ENCODE results near the gene GNAQ.

The GNAQ gene

GRCh38 chr9:77848897-77849296, 182.7 kb downstream of the GNAQ start:
- Histone ChIP-seq H3K27me3 (replicated peaks in 2 of 5; ENCODE audit: control insufficient read depth in 4 of 5, insufficient read depth in 5 of 5, low read length in 4 of 5) (no peaks in the 10 kb centered on the region), H3K4me3 (ENCODE audit: control insufficient read depth in 1 of 7, extremely low read depth in 1 of 7, insufficient read depth in 4 of 7, low read depth in 2 of 7, low read length in 6 of 7) (no peak overlapping the region), H3K27ac (ENCODE audit: insufficient read depth in 1 of 2, low read depth in 1 of 2, low read length in 2 of 2, poor library complexity in 1 of 2, severe bottlenecking in 2 of 2) (no peak overlapping the region), H3K4me1 (ENCODE audit: control extremely low read depth in 1 of 4, control insufficient read depth in 4 of 4, insufficient read depth in 4 of 4, low read length in 3 of 4) (peaks cover 6 to 61% (median 31%) of the 10 kb centered on the region in 4 experiments), H3K36me3 (ENCODE audit: control insufficient read depth in 4 of 4, insufficient read depth in 4 of 4, low read length in 3 of 4) (peaks cover 2 to 38% (median 6%) of the 10 kb centered on the region in 4 experiments), H3K9me3 (ENCODE audit: control extremely low read depth in 1 of 5, control insufficient read depth in 4 of 5, insufficient read depth in 2 of 5, low read depth in 1 of 5, low read length in 4 of 5) (no peaks in the 10 kb centered on the region)
- CTCF ChIA-PET: interaction anchor here (1.3 to 1.8 kb wide), 4 partner anchors 11 to 273 kb away, joined by 3 to 5 read pairs (median 4); no protein-coding TSS in a partner anchor
- POLR2A ChIA-PET: no interaction called here
- DNase-seq: peak in 1 of 3 donors; percentile 35
- 94% methylated on average over 6 of the region's 6 CpGs for WGBS (ENCODE audit: insufficient coverage)

- ChIA-PET POLR2A (no interaction called here), CTCF (interaction anchor here (1.0 to 1.8 kb wide), 7 partner anchors 10 to 273 kb away, joined by 3 to 5 read pairs (median 3); no protein-coding TSS in a partner anchor)
- Histone ChIP-seq H3K4me3 (ENCODE audit: control insufficient read depth in 1 of 7, extremely low read depth in 1 of 7, insufficient read depth in 4 of 7, low read depth in 2 of 7, low read length in 6 of 7) (no peak overlapping the region), H3K27me3 (replicated peaks in 2 of 5; ENCODE audit: control insufficient read depth in 4 of 5, insufficient read depth in 5 of 5, low read length in 4 of 5) (no peaks in the 10 kb centered on the region), H3K9me3 (ENCODE audit: control extremely low read depth in 1 of 5, control insufficient read depth in 4 of 5, insufficient read depth in 2 of 5, low read depth in 1 of 5, low read length in 4 of 5) (no peaks in the 10 kb centered on the region), H3K4me1 (ENCODE audit: control extremely low read depth in 1 of 4, control insufficient read depth in 4 of 4, insufficient read depth in 4 of 4, low read length in 3 of 4) (peaks cover 6 to 56% (median 30%) of the 10 kb centered on the region in 4 experiments), H3K27ac (ENCODE audit: insufficient read depth in 1 of 2, low read depth in 1 of 2, low read length in 2 of 2, poor library complexity in 1 of 2, severe bottlenecking in 2 of 2) (no peak overlapping the region), H3K36me3 (ENCODE audit: control insufficient read depth in 4 of 4, insufficient read depth in 4 of 4, low read length in 3 of 4) (peaks cover 2 to 38% (median 6%) of the 10 kb centered on the region in 4 experiments)
- no peak for DNase-seq
- 100% methylated on average over 2 of the region's 2 CpGs for WGBS (ENCODE audit: insufficient coverage)
Observed at GRCh38 chr9:77848404-77848803, 183.2 kb downstream of the GNAQ start.

DNA sequence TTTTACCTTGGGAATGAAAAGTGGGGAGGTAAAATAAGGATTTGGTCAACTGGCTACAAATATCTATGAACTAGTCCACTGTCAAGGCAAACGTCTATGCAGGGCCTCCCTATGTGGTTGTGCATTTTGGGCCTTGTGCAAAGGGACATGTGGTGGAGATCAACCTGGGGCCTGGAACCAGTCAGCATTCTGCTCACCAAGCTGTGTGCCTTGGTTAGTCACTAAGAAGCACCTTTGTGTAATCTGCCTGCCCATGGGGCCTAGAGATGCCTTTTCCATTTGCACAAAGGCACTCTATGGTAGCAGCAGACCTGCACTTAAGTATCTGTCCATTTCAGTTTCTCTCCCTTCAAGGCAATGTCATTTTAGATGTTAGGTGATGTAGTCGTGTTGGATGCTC, 184.0 kb downstream of the GNAQ start:
- DNase-seq: peak in 1 of 3 donors; percentile 41

GRCh38 chr9:77847059-77847499, 184.5 kb downstream of the GNAQ start:
- whole genome bisulfite sequencing (ENCODE audit: insufficient coverage): 46% methylated on average over 7 of the region's 8 CpGs
- CTCF ChIA-PET: interaction anchor here (1.0 to 1.5 kb wide), 4 partner anchors 8 to 21 kb away, joined by 3 to 4 read pairs (median 4); no protein-coding TSS in a partner anchor

More for the DNA sequence above, 184.0 kb downstream of the GNAQ start:
- Histone ChIP-seq H3K27ac (ENCODE audit: insufficient read depth in 1 of 2, low read depth in 1 of 2, low read length in 2 of 2, poor library complexity in 1 of 2, severe bottlenecking in 2 of 2) (no peak overlapping the region), H3K4me1 (ENCODE audit: control extremely low read depth in 1 of 4, control insufficient read depth in 4 of 4, insufficient read depth in 4 of 4, low read length in 3 of 4) (peaks cover 6 to 48% (median 30%) of the 10 kb centered on the region in 4 experiments), H3K27me3 (replicated peaks in 2 of 5; ENCODE audit: control insufficient read depth in 4 of 5, insufficient read depth in 5 of 5, low read length in 4 of 5) (no peaks in the 10 kb centered on the region), H3K9me3 (ENCODE audit: control extremely low read depth in 1 of 5, control insufficient read depth in 4 of 5, insufficient read depth in 2 of 5, low read depth in 1 of 5, low read length in 4 of 5) (no peaks in the 10 kb centered on the region), H3K36me3 (ENCODE audit: control insufficient read depth in 4 of 4, insufficient read depth in 4 of 4, low read length in 3 of 4) (peaks cover 2 to 38% (median 6%) of the 10 kb centered on the region in 4 experiments), H3K4me3 (ENCODE audit: control insufficient read depth in 1 of 7, extremely low read depth in 1 of 7, insufficient read depth in 4 of 7, low read depth in 2 of 7, low read length in 6 of 7) (peak overlapping the region in 1 of 7 experiments; percentile 6)
- 17% methylated on average over 1 of the region's 2 CpGs for WGBS (ENCODE audit: insufficient coverage)
- ChIA-PET CTCF (interaction anchor here (1.0 to 1.8 kb wide), 6 partner anchors 8 to 20 kb away, joined by 3 to 5 read pairs (median 4); no protein-coding TSS in a partner anchor), POLR2A (interaction anchor here (0.6 kb wide), 1 partner anchor 130 kb away, joined by 3 read pairs; no protein-coding TSS in a partner anchor)

GRCh38 chr9:77844415-77844814, 187.2 kb downstream of the GNAQ start:
- DNase-seq: no peak
- H3K4me3 ChIP-seq (ENCODE audit: control insufficient read depth in 1 of 7, extremely low read depth in 1 of 7, insufficient read depth in 4 of 7, low read depth in 2 of 7, low read length in 6 of 7): no peak overlapping the region
- no peak overlapping the region for H3K27ac ChIP-seq (ENCODE audit: insufficient read depth in 1 of 2, low read depth in 1 of 2, low read length in 2 of 2, poor library complexity in 1 of 2, severe bottlenecking in 2 of 2)
- H3K9me3 ChIP-seq (ENCODE audit: control extremely low read depth in 1 of 5, control insufficient read depth in 4 of 5, insufficient read depth in 2 of 5, low read depth in 1 of 5, low read length in 4 of 5): no peaks in the 10 kb centered on the region
- no peaks in the 10 kb centered on the region for H3K27me3 ChIP-seq (replicated peaks in 2 of 5; ENCODE audit: control insufficient read depth in 4 of 5, insufficient read depth in 5 of 5, low read length in 4 of 5)
- peaks cover 6 to 44% (median 27%) of the 10 kb centered on the region in 4 experiments for H3K4me1 ChIP-seq (ENCODE audit: control extremely low read depth in 1 of 4, control insufficient read depth in 4 of 4, insufficient read depth in 4 of 4, low read length in 3 of 4)
- CTCF ChIA-PET: interaction anchor here (1.7 kb wide), 1 partner anchor 178 kb away, joined by 3 read pairs; no protein-coding TSS in a partner anchor
- WGBS (ENCODE audit: insufficient coverage): no CpG with 5 or more reads among the region's 4 CpGs
- H3K36me3 ChIP-seq (ENCODE audit: control insufficient read depth in 4 of 4, insufficient read depth in 4 of 4, low read length in 3 of 4): peaks cover 0 to 23% (median under 1%) of the 10 kb centered on the region in 4 experiments
- POLR2A ChIA-PET: interaction anchor here (1.0 kb wide), 1 partner anchor 188 kb away, joined by 3 read pairs; no protein-coding TSS in a partner anchor

More at GRCh38 chr9:77847059-77847499, 184.5 kb downstream of the GNAQ start:
- Histone ChIP-seq H3K4me3 (ENCODE audit: control insufficient read depth in 1 of 7, extremely low read depth in 1 of 7, insufficient read depth in 4 of 7, low read depth in 2 of 7, low read length in 6 of 7) (peak overlapping the region in 1 of 7 experiments; percentile 6), H3K36me3 (ENCODE audit: control insufficient read depth in 4 of 4, insufficient read depth in 4 of 4, low read length in 3 of 4) (peaks cover 2 to 38% (median 6%) of the 10 kb centered on the region in 4 experiments), H3K4me1 (ENCODE audit: control extremely low read depth in 1 of 4, control insufficient read depth in 4 of 4, insufficient read depth in 4 of 4, low read length in 3 of 4) (peaks cover 6 to 44% (median 27%) of the 10 kb centered on the region in 4 experiments), H3K27ac (ENCODE audit: insufficient read depth in 1 of 2, low read depth in 1 of 2, low read length in 2 of 2, poor library complexity in 1 of 2, severe bottlenecking in 2 of 2) (no peak overlapping the region), H3K9me3 (ENCODE audit: control extremely low read depth in 1 of 5, control insufficient read depth in 4 of 5, insufficient read depth in 2 of 5, low read depth in 1 of 5, low read length in 4 of 5) (no peaks in the 10 kb centered on the region), H3K27me3 (replicated peaks in 2 of 5; ENCODE audit: control insufficient read depth in 4 of 5, insufficient read depth in 5 of 5, low read length in 4 of 5) (no peaks in the 10 kb centered on the region)
- peak in 1 of 3 donors; percentile 28 for DNase-seq
- POLR2A ChIA-PET: no interaction called here

GRCh38 chr9:77843871-77844155, 187.8 kb downstream of the GNAQ start:
- ChIA-PET CTCF (interaction anchor here (0.7 to 1.7 kb wide), 3 partner anchors 91 to 192 kb away, joined by 3 read pairs; no protein-coding TSS in a partner anchor), POLR2A (no interaction called here)
- no peak overlapping the region for H3K27ac ChIP-seq (ENCODE audit: insufficient read depth in 1 of 2, low read depth in 1 of 2, low read length in 2 of 2, poor library complexity in 1 of 2, severe bottlenecking in 2 of 2)
- no peak for DNase-seq
- no peaks in the 10 kb centered on the region for H3K27me3 ChIP-seq (replicated peaks in 2 of 5; ENCODE audit: control insufficient read depth in 4 of 5, insufficient read depth in 5 of 5, low read length in 4 of 5)
- no peaks in the 10 kb centered on the region for H3K9me3 ChIP-seq (ENCODE audit: control extremely low read depth in 1 of 5, control insufficient read depth in 4 of 5, insufficient read depth in 2 of 5, low read depth in 1 of 5, low read length in 4 of 5)
- no CpG with 5 or more reads among the region's 1 CpG for WGBS (ENCODE audit: insufficient coverage)
- H3K4me3 ChIP-seq (ENCODE audit: control insufficient read depth in 1 of 7, extremely low read depth in 1 of 7, insufficient read depth in 4 of 7, low read depth in 2 of 7, low read length in 6 of 7): no peak overlapping the region
- peaks cover 0 to 22% (median under 1%) of the 10 kb centered on the region in 4 experiments for H3K36me3 ChIP-seq (ENCODE audit: control insufficient read depth in 4 of 4, insufficient read depth in 4 of 4, low read length in 3 of 4)
- peaks cover 6 to 42% (median 27%) of the 10 kb centered on the region in 4 experiments for H3K4me1 ChIP-seq (ENCODE audit: control extremely low read depth in 1 of 4, control insufficient read depth in 4 of 4, insufficient read depth in 4 of 4, low read length in 3 of 4)

Measured in common myeloid progenitor, CD34-positive (primary cell).